GM10847 (cell line): ENCODE data around the gene TOR4A.

ENCODE experiments used
- POLR2A ChIP-seq: IDR thresholded peaks from 2 replicates; pipeline ENCODE4 v1.6.1; 2011; ENCODE audit not compliant: insufficient read length; ENCODE audit errors: extremely low read depth

TOR4A gene

DNA sequence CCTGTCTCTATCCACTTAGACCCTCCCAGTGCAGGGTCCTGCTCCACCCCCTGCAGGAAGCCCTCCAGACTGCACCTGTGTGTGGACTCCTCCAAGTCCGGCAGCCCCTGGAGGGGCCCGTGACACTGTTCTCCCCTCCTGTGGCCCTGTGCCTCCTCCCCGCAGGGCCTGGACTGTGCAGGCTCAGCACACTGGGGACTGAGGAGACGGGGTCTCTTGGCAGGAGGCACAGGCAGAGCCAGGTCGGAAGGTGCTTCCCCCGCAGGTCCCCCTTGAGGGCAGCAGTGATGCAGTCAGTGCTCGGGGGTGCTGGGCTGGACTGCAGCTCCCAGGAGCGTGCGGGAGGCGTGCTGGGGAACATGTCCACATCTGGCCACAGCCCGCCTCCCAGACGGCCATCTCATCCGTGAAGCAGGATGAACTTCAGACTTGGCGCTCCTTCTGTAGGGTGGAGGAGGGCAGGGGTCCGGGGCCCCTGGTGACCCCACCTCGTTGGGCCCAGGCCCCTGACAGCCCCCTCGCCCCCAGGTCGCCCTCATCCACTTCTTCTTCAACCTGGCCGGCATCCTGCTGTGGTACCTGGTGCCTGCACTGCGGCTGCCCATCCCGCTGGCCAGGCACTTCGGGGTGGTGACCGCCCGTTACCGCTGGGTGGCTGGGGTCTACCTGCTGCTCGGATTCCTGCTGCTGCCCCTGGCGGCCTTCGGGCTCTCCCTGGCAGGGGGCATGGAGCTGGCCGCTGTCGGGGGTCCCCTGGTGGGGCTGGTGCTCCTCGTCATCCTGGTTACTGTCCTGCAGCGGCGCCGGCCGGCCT lies 41.9 kb upstream of the TOR4A start:
- TF ChIP-seq POLR2A, result no peak

DNA sequence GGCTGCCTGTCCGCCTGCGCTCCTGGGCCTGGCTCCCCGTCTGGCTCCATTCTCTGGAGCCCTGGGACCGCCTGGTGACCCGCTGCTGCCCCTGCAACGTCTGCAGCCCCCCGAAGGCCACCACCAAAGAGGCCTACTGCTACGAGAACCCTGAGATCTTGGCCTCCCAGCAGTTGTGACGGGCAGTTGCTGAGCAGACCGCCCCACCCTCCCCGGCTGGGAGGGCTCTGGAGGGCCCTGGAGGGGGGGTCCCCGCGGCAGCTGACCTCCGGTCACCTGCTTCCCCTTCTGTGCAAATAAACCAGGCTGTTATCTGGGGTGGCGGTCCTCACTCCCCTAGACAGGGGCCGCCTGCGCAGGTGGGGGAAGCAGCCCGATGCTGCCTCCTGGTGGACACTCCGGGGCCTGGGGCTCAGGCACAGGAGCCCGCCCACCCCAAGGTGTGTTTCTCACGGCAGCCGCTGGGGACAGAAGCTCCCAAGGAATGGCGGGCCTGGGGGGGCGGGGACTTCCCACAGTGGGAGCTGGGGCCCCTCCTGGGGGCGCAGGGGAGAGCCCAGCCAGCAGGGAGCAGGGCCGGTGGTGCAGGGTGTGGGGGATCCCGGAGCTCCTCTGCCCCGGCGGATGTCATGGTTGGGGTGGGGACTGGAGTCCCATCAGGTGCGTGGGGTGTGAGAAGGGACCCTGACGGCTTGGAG lies 41.1 kb upstream of the TOR4A start:
- TF ChIP-seq POLR2A, result no peak

DNA sequence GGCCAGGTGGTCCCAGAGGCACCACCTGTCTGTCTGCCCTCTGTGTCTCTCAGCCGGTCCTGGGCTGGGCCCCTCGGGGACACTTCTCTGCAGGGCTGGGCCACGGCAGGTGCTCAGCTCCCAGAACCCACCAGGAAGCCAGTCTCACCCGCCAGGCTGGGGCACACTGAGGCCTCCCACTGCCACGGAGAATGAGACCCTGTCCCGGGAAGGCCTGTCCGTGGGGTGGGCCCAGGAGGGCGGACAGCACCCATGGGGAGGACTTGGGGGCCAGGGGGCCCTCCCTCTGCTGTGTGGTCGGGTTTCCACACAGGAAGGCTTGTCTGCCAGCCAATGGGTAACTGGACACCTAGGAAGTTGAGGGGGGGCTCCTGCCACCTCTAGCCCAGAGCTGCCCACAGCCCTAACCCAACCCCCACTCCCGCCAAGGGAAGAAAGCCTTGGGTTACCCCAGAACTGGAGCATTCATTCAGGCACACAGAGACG lies 40.5 kb upstream of the TOR4A start:
- TF ChIP-seq POLR2A, result no peak

DNA sequence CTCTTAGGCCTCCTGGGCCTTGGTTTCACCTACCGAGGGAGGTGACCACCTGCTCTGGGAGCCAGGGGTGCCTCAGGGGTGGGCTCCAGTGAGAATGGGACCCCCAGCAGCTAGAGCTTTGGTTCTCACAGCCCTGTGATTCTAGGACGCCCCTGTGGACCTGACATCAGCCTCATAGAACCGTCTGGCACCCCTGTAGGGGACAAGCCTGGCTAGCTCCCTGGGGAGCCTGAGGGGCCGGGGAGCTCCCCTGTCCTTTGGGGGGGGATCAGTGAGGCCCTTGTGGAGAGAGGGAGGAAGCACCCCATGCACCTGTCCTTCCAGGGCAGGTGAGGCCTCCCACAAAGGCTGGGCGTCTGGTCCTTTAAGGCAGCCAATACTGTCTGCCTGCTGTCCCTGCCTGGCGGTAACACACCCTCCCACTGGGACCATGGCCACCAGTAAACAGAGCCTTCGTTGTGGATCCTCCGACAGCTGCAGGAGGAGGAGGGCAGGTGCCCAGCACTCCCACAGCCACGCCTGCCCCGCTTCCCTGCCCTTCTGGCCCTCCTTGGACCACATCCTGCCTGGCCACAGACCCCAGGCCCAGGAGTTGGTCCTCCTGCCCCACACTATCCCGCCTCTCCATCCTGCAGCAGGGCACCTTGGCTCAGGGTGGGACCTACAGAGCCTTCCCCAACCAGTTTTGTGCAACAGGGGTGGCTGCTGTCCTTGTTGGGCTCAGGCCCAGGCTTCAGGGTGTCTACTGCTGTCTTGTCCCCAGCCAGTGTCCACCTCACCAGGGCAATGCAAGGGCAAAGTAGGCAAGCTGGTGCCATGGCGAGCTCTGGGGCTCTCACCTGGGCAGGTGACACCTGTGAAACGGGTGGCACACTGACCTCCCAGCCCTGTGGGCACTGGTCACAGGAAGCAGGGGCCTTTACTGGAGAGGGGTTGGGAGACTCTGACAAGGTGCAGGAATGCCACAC lies 39.5 kb upstream of the TOR4A start:
- no peak for TF ChIP-seq POLR2A

DNA sequence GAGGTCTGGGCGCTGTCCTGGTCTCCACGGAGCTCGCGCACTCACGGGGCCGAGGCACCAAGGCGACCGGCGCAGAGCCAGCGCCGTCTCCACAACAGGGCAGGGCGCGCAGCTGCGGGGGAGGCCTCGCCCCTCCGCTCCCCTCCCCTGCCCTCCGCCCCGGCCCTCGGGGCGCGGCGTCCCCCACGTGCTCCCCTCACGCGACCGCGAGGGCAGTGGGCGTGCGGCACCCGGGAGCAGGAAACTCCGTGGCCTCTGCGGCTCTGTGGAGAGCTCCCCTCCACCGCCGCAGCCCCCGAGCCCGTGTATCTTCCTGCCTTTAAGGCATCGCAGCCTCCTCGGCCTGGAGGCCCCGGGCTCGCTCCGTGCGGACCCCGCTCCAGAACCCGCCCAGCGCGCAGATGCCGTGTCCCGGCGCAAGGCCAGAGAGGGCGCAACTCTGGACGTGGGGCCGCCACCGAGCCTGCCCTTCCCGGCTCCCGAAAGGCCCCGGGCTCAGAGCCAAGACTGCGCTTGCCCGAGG lies 37.1 kb upstream of the TOR4A start:
- TF ChIP-seq POLR2A, result peak; percentile 57

DNA sequence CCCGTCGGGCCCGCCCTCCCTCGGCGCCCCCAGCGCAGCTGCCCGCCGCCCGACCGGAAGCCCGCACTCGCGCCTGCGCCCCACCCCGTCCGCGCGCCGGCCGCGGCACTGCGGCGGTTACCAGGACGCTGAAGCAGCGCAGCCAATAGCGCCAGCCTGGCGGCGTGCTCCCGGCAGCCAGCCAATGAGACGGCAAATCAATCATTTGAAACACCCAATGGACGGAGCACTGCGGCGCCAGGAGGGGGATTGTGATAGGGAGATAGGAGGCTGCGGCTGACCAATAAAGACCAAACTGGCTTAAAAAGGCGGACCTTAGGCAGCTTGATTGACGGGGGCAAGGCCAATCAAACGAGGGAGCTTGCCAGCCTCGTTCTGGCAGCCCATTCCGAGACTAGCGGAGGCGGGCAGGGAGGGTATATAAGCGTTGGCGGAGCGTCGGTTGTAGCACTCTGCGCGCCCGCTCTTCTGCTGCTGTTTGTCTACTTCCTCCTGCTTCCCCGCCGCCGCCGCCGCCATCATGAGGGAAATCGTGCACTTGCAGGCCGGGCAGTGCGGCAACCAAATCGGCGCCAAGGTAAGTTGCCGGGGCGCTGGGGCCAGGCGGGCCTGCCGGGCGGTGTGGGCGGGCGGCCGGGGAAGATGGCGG lies 36.6 kb upstream of the TOR4A start, which contains the start of gene TUBB4B:
Gene TUBB4B (plus strand): TSS at position 447 of the 649 bp plus-strand sequence. CDS start 74 bp downstream, at position 521.
- TF ChIP-seq POLR2A, result peak; percentile 100

DNA sequence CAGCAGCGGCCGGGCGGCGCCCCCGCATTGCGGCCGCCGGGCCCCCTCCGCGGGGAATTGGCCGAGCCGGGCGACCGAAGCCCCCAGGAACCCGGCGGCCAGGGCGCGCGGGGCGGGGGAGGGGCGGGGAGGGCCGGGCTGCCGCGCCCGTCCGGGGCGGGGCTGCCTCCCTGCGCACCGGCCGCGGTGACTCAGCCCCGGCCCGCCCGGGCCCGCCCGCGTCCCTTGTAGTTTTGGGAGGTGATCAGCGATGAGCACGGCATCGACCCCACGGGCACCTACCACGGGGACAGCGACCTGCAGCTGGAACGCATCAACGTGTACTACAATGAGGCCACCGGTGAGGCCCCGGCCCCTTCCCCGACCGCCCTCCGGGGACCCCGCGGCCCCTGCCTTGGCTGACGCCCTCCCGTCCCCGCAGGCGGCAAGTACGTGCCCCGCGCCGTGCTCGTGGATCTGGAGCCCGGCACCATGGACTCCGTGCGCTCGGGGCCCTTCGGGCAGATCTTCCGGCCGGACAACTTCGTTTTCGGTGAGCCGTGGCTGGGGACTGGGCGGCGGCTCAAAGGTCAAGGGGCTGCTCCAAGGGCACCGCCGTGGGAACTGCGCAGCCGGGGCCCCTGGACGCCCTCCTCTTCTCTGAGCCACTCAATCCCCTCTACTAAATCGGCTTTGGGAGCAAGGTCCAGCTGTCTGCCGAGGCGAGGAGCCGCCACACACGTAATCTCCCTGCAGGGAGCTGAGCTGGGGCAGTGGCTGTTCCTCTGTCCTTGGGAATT lies 35.8 kb upstream of the TOR4A start:
- TF ChIP-seq POLR2A, result no peak

DNA sequence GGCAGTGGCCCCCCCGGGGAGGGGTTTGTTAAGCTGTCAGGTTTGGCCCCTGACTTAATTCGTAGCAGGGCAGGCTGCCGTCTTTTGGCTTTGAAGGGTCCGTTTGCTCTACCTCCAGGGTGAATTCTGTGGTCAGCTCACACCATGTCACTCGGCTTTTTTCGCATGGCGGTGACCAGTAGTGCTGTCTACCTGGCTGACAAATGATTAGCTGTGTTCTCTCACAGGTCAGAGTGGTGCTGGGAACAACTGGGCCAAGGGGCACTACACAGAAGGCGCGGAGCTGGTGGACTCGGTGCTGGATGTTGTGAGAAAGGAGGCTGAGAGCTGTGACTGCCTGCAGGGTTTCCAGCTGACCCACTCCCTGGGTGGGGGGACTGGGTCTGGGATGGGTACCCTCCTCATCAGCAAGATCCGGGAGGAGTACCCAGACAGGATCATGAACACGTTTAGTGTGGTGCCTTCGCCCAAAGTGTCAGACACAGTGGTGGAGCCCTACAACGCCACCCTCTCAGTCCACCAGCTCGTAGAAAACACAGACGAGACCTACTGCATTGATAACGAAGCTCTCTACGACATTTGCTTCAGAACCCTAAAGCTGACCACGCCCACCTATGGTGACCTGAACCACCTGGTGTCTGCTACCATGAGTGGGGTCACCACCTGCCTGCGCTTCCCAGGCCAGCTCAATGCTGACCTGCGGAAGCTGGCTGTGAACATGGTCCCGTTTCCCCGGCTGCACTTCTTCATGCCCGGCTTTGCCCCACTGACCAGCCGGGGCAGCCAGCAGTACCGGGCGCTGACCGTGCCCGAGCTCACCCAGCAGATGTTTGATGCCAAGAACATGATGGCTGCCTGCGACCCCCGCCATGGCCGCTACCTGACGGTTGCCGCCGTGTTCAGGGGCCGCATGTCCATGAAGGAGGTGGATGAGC lies 35.0 kb upstream of the TOR4A start:
- TF ChIP-seq POLR2A, result no peak

DNA sequence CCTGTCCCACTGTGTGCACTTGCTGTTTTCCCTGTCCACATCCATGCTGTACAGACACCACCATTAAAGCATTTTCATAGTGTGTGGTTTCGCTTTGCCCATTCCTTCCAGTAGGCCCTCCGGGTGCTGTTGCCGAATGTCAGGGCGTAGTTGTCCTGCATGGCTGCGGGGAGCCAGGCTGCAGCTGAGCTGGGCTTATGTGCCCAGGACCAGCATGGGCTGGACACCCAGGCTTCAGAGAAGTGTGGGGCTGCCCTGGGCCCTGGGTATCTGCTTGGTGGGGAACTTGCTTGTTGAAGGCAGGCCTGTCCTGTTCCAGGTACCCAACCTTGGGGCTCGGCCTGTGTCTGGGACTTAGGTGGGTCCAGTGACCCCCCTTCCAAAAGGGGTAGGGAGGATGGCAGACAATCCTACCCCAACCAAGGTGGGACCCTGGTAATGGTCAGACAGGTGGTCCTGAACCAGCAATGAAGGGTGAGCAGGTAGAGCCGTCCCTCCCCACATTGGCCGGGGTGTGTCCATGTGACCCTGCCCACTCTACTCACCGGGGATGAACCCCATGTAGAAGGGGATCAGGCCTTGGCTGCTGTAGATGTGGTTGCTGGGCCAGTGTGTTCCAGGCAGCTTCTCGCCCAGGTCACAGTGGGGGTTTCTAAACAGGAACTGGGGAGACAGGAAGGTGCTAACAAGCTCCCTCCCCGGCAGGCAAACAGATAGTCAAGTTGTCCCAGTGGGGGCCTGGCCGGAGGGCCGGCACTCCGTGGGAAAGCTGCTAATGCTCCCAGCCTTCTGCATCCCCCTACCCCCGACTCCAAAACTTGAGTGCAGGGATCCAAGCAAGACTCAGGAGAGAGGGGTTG lies 33.7 kb upstream of the TOR4A start:
- TF ChIP-seq POLR2A, result no peak

DNA sequence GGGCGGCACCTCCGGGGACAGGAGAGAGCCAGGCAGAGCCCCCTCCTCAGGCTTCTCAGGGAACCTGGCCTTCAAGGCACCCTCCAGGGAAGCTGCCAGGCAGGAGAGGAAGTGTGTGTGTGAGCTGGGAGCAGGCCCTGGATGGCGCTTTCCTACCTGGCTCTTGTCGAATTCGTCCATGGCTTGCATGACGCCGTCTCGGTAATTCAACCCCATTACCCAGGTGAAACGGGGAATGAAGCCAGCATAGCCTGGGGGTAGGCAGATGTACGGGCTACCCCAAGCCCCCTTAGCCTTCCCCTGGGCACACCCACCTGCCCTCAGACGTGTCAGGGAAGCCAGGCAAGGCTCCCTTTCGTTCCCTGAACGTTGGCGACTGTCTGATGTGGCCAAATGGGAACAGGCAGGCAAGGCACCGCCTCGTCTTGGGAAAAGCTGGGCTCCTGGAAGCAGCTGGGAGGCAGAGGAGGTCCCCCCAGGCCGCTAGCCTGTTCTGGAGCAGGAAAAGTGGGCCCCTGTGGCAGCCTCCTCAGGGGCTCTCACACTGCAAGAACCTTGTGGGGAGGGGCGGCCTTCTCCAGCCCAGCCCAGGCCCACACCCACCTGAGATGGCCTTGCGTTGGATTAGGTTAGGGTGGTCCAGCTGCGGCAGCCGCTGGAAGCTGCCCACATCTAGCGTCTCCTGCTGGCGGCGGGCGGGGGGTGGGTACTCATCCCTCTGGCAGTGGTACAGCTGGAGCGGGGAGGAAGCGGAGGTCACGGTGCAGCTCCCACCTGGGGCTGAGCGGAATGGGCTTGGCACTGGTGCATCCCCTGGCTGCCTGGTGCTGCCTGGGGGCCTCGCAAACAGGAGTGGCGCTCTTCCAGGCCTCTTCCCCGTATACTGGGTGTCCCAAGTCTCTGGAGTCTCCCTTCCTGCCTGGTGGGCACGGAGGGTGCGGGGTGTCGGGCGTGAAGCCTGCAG lies 32.8 kb upstream of the TOR4A start:
- TF ChIP-seq POLR2A, result no peak
